K562 (cell line): Measurements from ENCODE around the gene SGCG. TPM values are rescaled to one million over a fixed set of nuclear protein-coding genes. Genes with fewer than 3 reads are reported as not detected.

Experiments used
- GABPA ChIP-seq: fragments of 200-800 bp; sonication (Bioruptor generic); conservative IDR thresholded peaks from 2 replicates; pipeline ENCODE4 v1.6.1; 2016; ENCODE audit warnings: low read depth, missing genetic modification characterization, missing compliant biosample characterization
- JUND ChIP-seq, 2 experiments: IDR thresholded peaks; 2 replicates in 1 of 2; 3 replicates in 1 of 2; pipeline ENCODE4 v1.6.1; 2011; ENCODE audit warnings: borderline replicate concordance in 2 of 2, low read depth in 2 of 2, low read length in 2 of 2, improper control_type of control experiment in 1 of 2, missing biosample characterization in 1 of 2, missing genetic modification characterization in 1 of 2, missing genetic modification reagents in 1 of 2
- MYC ChIP-seq, 2 experiments: fragments of 250-450 bp in 1 of 2; sonication (Bioruptor Pico) in 1 of 2; IDR thresholded peaks; 2 replicates each; pipeline versions ENCODE4 v1.5.1 to v1.6.1; 2012 to 2021; ENCODE audit warnings: low read depth in 2 of 2, borderline replicate concordance in 1 of 2, improper control_type of control experiment in 1 of 2, low read length in 1 of 2, mild to moderate bottlenecking in 1 of 2, moderate library complexity in 1 of 2
- TRIM24 ChIP-seq, 2 experiments: fragments of 450-650 bp; IDR thresholded peaks; 2 replicates each; pipeline ENCODE4 v1.6.1; 2016
- polyA plus RNA-seq, 8 experiments: library from polyadenylated mRNA; depleted of rRNA in 4 of 8; stranded (reverse) in 5 of 8; unstranded in 3 of 8; fragments of >200 nt; fragmentation: Nextera tagmentation in 2 of 8; fragmentation: Illumina TruSeq in 1 of 8; extraction: Ambion mirVana in 2 of 8; extraction: Trizol in 1 of 8; gene quantifications; 2 replicates each; pipeline versions ENCODE4 v1.2.1 to v1.2.3, GENCODE V29; 2011 to 2014; ENCODE audit warnings: inconsistent platforms in 1 of 8, missing spikeins in 1 of 8
- total RNA-seq, 7 experiments: library from RNA; depleted of rRNA in 6 of 7; stranded (reverse); fragments of >200 nt in 6 of 7; fragmentation: Illumina TruSeq in 2 of 7; extraction: Trizol in 2 of 7; gene quantifications; 2 replicates each; pipeline versions ENCODE4 v1.2.1 to v1.2.3, GENCODE V29; 2011 to 2021; ENCODE audit warnings: low replicate concordance in 1 of 7
- TF ChIP-seq, protein P1 (sequence below), 2 experiments: fragments of 450-650 bp in 1 of 2; sonication (generic) in 1 of 2; formaldehyde crosslinking in 1 of 2; IDR thresholded peaks in 1 of 2; conservative IDR thresholded peaks in 1 of 2; 2 replicates each; pipeline versions ENCODE4 v1.6.1 to v1.8.1; 2016 to 2023; ENCODE audit warnings: mild to moderate bottlenecking in 2 of 2, moderate library complexity in 2 of 2, inconsistent platforms in 1 of 2, missing genetic modification reagents in 1 of 2
- TF ChIP-seq, protein P2 (sequence below): sonication (generic); IDR thresholded peaks from 2 replicates; pipeline ENCODE4 v1.6.1; 2016

The SGCG gene
- total and polyA plus RNA-seq, 9 of the 15 experiments (the other 6 are each of a cell fraction or from before 2014, with no cell fraction given), result 0.04 to 0.44 (median 0.34) TPM

DNA sequence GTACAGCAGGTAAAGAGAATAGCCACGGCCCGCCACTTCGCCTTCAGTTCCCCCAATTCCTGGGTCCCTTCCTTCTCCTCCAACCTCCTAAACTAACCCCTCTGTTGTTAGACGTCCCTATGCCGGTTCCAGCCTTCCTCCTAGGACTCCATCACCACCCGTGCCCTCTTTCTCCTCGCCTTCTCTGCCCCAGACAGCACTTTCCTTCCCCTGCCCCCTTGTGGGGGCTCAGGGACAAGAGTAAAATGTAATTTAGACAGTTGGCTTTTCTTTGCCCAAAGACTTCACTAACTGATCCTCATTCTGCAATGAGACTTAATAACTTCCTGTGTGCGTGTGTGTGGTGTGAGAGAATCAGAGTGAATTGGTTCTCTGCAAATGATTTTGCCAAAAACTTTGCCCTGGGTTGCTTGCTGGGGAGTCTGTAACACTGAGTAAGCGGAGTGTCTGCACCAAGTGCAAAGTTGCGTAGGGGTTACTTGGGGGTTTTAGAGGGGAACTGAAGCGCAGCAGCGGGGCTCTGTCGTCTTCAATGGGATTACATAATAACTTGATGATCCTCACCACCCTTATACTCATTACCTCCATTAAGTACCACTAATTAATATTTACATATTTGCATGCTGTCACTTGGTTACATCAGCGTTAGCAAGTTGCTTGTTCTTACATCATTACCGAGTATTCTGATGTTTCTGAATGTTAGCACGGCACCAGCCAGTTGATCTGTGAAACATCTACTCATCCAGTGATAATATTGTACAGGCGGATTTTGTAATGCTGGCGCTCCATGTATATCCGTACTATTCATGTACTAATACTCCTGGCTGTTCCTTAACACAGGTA is 19.9 kb upstream of the SGCG start (continued):
- 0 out of 2 replicates have a peak, but pooled peaks have one; percentile 30 for TF ChIP-seq JUND (IDR thresholded peaks at IDR 0.05; ENCODE audit: borderline replicate concordance, low read depth, low read length)
- no peak for TF ChIP-seq JUND (tag; IDR thresholded peaks at IDR 0.05; ENCODE audit: borderline replicate concordance, low read depth, low read length)
- TF ChIP-seq, protein P1, sequence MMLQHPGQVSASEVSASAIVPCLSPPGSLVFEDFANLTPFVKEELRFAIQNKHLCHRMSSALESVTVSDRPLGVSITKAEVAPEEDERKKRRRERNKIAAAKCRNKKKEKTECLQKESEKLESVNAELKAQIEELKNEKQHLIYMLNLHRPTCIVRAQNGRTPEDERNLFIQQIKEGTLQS (IDR thresholded peaks at IDR 0.05), result peak; percentile 79; the same call in 1 of the 2 replicates
- TF ChIP-seq, protein P1 (CRISPR knock-in tag; conservative IDR thresholded peaks at IDR 0.05), result no peak
- TF ChIP-seq GABPA (tag), result 0 out of 2 replicates have a peak, but pooled peaks have one; percentile 23
- peak; percentile 55 to 80; a peak in 2 of 4 replicates for TF ChIP-seq TRIM24 (IDR thresholded peaks at IDR 0.05)
- TF ChIP-seq MYC (IDR thresholded peaks at IDR 0.05; ENCODE audit: low read depth, low read length), result peak; percentile 50; the same call in 1 of the 2 replicates
- no peak for TF ChIP-seq MYC (CRISPR knock-in tag; IDR thresholded peaks at IDR 0.05; ENCODE audit: borderline replicate concordance, low read depth)
- TF ChIP-seq, protein P2, sequence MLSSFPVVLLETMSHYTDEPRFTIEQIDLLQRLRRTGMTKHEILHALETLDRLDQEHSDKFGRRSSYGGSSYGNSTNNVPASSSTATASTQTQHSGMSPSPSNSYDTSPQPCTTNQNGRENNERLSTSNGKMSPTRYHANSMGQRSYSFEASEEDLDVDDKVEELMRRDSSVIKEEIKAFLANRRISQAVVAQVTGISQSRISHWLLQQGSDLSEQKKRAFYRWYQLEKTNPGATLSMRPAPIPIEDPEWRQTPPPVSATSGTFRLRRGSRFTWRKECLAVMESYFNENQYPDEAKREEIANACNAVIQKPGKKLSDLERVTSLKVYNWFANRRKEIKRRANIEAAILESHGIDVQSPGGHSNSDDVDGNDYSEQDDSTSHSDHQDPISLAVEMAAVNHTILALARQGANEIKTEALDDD, result 0 out of 2 replicates have a peak, but pooled peaks have one; percentile 33
